ENCODE data around the gene PPP1R7.
"Not testable (repeated sequence)": the region's sequence is repeated elsewhere in the genome, so short reads cannot be mapped to it uniquely, and the experiment has no call there.

The PPP1R7 gene

GRCh38 chr2:241149925-241150659, at the start of gene PPP1R7:
PPP1R7 (plus strand) TSS chr2:241150467; CDS start chr2:241150496, 29 bp downstream.
- in situ Hi-C loops (cut with MboI; ENCODE audit: low sequenced_read_pairs), result no loop called here

GRCh38 chr2:241102239-241102803, 47.9 kb upstream of the PPP1R7 start, which contains the start of gene MTERF4:
MTERF4 (minus strand) TSS chr2:241102287; CDS start chr2:241102273, 14 bp downstream.
- in situ Hi-C loops (cut with MboI; ENCODE audit: low sequenced_read_pairs), result no loop called here

- in situ Hi-C loops (cut with MboI; ENCODE audit: low sequenced_read_pairs), result no loop called here
These were observed 47.1 kb upstream of the PPP1R7 start for GRCh38 chr2:241103176-241103595.

GRCh38 chr2:241104611-241105010, 45.7 kb upstream of the PPP1R7 start:
- in situ Hi-C loops (cut with MboI; ENCODE audit: low sequenced_read_pairs), result not testable (repeated sequence)

- in situ Hi-C loops (cut with MboI; ENCODE audit: low sequenced_read_pairs), result no loop called here
These were observed 44.6 kb upstream of the PPP1R7 start for GRCh38 chr2:241105641-241106040.

- in situ Hi-C loops (cut with MboI; ENCODE audit: low sequenced_read_pairs), result no loop called here
These were observed 43.1 kb upstream of the PPP1R7 start for GRCh38 chr2:241107031-241107783.

- in situ Hi-C loops (cut with MboI; ENCODE audit: low sequenced_read_pairs), result no loop called here
These were observed 41.7 kb upstream of the PPP1R7 start for GRCh38 chr2:241108271-241109209.

- in situ Hi-C loops (cut with MboI; ENCODE audit: low sequenced_read_pairs), result no loop called here
These were observed 40.8 kb upstream of the PPP1R7 start for GRCh38 chr2:241109210-241110088.

- in situ Hi-C loops (cut with MboI; ENCODE audit: low sequenced_read_pairs), result no loop called here
These were observed 40.1 kb upstream of the PPP1R7 start for GRCh38 chr2:241110089-241110606.

GRCh38 chr2:241110607-241111439, 39.4 kb upstream of the PPP1R7 start:
- in situ Hi-C loops (cut with MboI; ENCODE audit: low sequenced_read_pairs), result no loop called here

GRCh38 chr2:241111440-241111805, 38.8 kb upstream of the PPP1R7 start:
- in situ Hi-C loops (cut with MboI; ENCODE audit: low sequenced_read_pairs), result no loop called here

GRCh38 chr2:241112046-241112445, 38.2 kb upstream of the PPP1R7 start:
- in situ Hi-C loops (cut with MboI; ENCODE audit: low sequenced_read_pairs), result no loop called here

GRCh38 chr2:241112592-241112991, 37.7 kb upstream of the PPP1R7 start:
- in situ Hi-C loops (cut with MboI; ENCODE audit: low sequenced_read_pairs), result no loop called here

- in situ Hi-C loops (cut with MboI; ENCODE audit: low sequenced_read_pairs), result no loop called here
These were observed 35.4 kb upstream of the PPP1R7 start for GRCh38 chr2:241114836-241115235.

GRCh38 chr2:241115361-241115760, 34.9 kb upstream of the PPP1R7 start:
- in situ Hi-C loops (cut with MboI; ENCODE audit: low sequenced_read_pairs), result no loop called here

- in situ Hi-C loops (cut with MboI; ENCODE audit: low sequenced_read_pairs), result no loop called here
These were observed 33.4 kb upstream of the PPP1R7 start for GRCh38 chr2:241116606-241117560.

- in situ Hi-C loops (cut with MboI; ENCODE audit: low sequenced_read_pairs), result no loop called here
These were observed 31.3 kb upstream of the PPP1R7 start for GRCh38 chr2:241118737-241119505.
